Sigmoid colon (tissue), 4 donors: ENCODE results near the gene KCNN1.

Source experiments
- EP300 ChIP-seq, 4 donors: sonication (generic); formaldehyde crosslinking; IDR thresholded peaks; one replicate each; pipeline ENCODE4 v1.6.1; 2017; ENCODE audit warnings: antibody characterized with exemption in 4 of 4
- POLR2A ChIP-seq, 2 donors: fragments of 450-650 bp; IDR thresholded peaks; one replicate each; pipeline ENCODE4 v1.6.1; 2016; ENCODE audit warnings: antibody characterized with exemption in 2 of 2, mild to moderate bottlenecking in 2 of 2, moderate library complexity in 2 of 2
- POLR2AphosphoS5 ChIP-seq, 4 donors: sonication (generic); formaldehyde crosslinking; IDR thresholded peaks; one replicate each; pipeline ENCODE4 v1.6.1; 2017; ENCODE audit warnings: antibody characterized with exemption in 4 of 4
- TF ChIP-seq, protein P1 (sequence below), 4 experiments: fragments of 450-650 bp in 3 of 4; fragments of 200-600 bp in 1 of 4; IDR thresholded peaks; one replicate each; pipeline ENCODE4 v1.5.1; 2016 to 2019; ENCODE audit warnings: antibody characterized with exemption in 4 of 4, mild to moderate bottlenecking in 3 of 4, moderate library complexity in 2 of 4

DNA sequence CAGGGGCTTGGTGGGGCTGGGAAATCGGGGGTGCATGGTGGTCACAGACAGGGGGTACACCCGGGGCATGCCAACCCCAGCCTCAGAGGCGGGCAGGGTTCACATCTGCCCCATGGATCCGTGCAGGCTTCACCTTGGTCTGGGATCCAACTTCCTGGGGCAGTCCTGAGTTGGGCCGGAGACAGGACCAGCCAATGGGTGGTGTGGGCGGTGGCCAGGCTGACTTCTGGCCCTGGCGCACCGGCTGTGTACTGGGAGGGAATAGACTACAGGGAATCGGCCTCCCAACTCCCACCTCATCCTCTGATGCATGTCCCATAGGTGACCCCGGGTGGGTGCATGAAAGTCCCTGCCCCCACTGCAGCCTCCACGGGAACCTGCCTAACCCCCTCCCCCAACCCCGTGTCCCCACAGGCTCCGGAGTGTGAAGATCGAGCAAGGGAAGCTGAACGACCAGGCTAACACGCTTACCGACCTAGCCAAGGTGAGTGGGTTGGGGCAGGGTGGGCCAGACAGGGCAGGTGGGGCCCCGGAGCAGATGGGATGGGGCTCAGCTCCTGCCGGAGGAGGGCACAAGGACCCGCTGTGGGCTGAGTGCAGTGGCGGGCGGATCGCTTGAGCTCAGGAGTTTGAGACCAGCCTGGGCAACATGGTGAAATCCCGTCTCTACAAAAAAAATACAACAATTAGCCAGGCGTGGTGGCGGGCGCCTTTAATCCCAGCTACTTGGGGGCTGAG lies 26.3 kb downstream of the KCNN1 start:
- TF ChIP-seq POLR2A (IDR thresholded peaks at IDR 0.05) (no peak), EP300 (IDR thresholded peaks at IDR 0.05) (no peak), POLR2AphosphoS5 (IDR thresholded peaks at IDR 0.05) (no peak)
- TF ChIP-seq, protein P1, sequence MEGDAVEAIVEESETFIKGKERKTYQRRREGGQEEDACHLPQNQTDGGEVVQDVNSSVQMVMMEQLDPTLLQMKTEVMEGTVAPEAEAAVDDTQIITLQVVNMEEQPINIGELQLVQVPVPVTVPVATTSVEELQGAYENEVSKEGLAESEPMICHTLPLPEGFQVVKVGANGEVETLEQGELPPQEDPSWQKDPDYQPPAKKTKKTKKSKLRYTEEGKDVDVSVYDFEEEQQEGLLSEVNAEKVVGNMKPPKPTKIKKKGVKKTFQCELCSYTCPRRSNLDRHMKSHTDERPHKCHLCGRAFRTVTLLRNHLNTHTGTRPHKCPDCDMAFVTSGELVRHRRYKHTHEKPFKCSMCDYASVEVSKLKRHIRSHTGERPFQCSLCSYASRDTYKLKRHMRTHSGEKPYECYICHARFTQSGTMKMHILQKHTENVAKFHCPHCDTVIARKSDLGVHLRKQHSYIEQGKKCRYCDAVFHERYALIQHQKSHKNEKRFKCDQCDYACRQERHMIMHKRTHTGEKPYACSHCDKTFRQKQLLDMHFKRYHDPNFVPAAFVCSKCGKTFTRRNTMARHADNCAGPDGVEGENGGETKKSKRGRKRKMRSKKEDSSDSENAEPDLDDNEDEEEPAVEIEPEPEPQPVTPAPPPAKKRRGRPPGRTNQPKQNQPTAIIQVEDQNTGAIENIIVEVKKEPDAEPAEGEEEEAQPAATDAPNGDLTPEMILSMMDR (IDR thresholded peaks at IDR 0.05) = no peak
